Ectodermal cell (in vitro differentiated cells): Measurements from ENCODE around the gene LDHAL6B.

Experiments used
- H3K27ac ChIP-seq: 2 replicates; pipeline ENCODE4 v1.7.0; 2013; ENCODE audit warnings: mild to moderate bottlenecking, low read depth, low read length; ENCODE audit not compliant: insufficient read depth, poor library complexity, severe bottlenecking
- H3K27me3 ChIP-seq: 2 replicates; pipeline ENCODE4 v1.7.0; 2013; ENCODE audit warnings: mild to moderate bottlenecking, low read length; ENCODE audit not compliant: insufficient read depth, control insufficient read depth, poor library complexity, severe bottlenecking
- H3K36me3 ChIP-seq: one replicate; pipeline ENCODE4 v1.7.0; 2013; ENCODE audit warnings: low read length; ENCODE audit not compliant: control insufficient read depth, insufficient read depth
- H3K4me1 ChIP-seq: one replicate; pipeline ENCODE4 v1.7.0; 2013; ENCODE audit warnings: low read length; ENCODE audit not compliant: control insufficient read depth, insufficient read depth
- H3K4me3 ChIP-seq: 2 replicates; pipeline ENCODE4 v1.7.0; 2013; ENCODE audit warnings: low read depth, low read length, control low read depth; ENCODE audit not compliant: insufficient read depth
- H3K9me3 ChIP-seq: 2 replicates; pipeline ENCODE4 v1.7.0; 2013; ENCODE audit warnings: mild to moderate bottlenecking, low read length, moderate library complexity; ENCODE audit not compliant: control insufficient read depth
- WGBS, 2 experiments: methylation state at CpG; one replicate each; pipeline ENCODE4 v1.1.7; 2013; ENCODE audit warnings: missing lambda C conversion rate in 2 of 2; 5-methylcytosine and 5-hydroxymethylcytosine counted together

The LDHAL6B gene

DNA sequence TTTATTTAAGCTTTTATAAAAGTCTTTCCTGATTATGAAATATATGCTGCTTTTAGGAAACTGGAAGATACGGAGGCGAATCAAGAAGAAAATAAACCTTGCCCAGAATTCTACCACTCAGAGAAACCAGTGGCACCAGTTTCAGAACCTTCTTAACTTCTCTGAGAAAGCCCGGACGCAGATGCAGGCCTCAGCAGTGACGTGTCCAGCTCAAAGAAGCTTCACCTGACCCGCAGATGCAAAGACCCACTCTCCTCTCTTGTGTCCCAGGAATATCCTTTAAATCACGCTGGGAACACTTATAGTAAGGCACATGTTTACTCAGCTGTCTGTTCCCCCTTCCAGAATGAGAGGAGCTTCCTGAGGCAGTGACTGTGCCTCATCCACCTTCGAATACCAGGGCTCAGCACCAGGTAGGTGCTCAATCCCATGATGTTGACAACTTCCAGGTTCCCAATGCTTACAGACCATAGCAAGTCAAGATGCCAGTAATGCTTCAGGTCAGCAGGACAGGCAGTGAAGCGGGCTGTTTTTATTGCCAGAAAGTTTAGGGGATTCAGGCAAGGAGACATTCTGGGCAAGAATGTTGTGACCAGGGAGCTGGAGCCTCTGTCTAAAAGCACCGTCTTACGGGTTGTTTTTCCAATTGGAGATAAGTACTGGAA, 39.9 kb upstream of the LDHAL6B start:
- Histone ChIP-seq H3K36me3 (no peaks in the 10 kb centered on the region), H3K4me3 (no peak overlapping the region), H3K9me3 (no peaks in the 10 kb centered on the region), H3K4me1 (no peaks in the 10 kb centered on the region), H3K27ac (no peak overlapping the region), H3K27me3 (no peaks in the 10 kb centered on the region)
- 83% methylated on average over 11 of the region's 11 CpGs for WGBS, 2 experiments

- Histone ChIP-seq H3K36me3 (no peaks in the 10 kb centered on the region), H3K27ac (no peak overlapping the region), H3K4me3 (no peak overlapping the region), H3K27me3 (no peaks in the 10 kb centered on the region), H3K4me1 (no peaks in the 10 kb centered on the region), H3K9me3 (no peaks in the 10 kb centered on the region)
- 93 to 94% methylated on average over 7 of the region's 7 CpGs for WGBS, 2 experiments
Observed at GRCh38 chr15:59168536-59168935, 38.1 kb upstream of the LDHAL6B start.

DNA sequence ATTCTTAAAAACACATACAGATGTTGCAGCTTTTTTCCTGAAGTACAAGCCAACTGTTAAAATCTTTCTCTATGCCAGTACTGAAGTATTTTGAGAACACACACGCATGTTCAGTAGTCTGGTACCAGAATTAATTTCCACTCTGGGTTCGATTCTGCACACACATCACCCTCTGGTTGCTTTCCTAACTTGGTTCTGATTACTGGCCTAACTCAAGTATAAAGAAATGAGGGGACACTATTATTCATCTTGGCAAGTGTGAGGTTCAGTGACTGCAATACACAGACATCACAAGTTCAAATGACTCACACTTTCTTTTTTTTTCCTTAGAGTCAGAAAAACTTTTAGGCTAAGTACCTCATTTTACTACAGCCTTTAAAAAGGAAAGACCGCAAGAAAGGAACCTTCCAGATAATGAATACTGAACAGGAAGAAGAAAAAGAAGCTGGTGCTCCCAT, 37.4 kb upstream of the LDHAL6B start:
- Histone ChIP-seq H3K4me1 (no peaks in the 10 kb centered on the region), H3K27me3 (no peaks in the 10 kb centered on the region), H3K4me3 (no peak overlapping the region), H3K36me3 (no peaks in the 10 kb centered on the region), H3K9me3 (no peaks in the 10 kb centered on the region), H3K27ac (no peak overlapping the region)
- 96 to 100% methylated on average over 2 to 3 of the region's 3 CpGs for WGBS, 2 experiments

GRCh38 chr15:59170295-59171066, 36.2 kb upstream of the LDHAL6B start:
- Histone ChIP-seq H3K36me3 (no peaks in the 10 kb centered on the region), H3K27ac (no peak overlapping the region), H3K9me3 (no peaks in the 10 kb centered on the region), H3K27me3 (no peaks in the 10 kb centered on the region), H3K4me3 (no peak overlapping the region), H3K4me1 (no peaks in the 10 kb centered on the region)
- 82% methylated on average over 12 of the region's 12 CpGs for WGBS, 2 experiments

DNA sequence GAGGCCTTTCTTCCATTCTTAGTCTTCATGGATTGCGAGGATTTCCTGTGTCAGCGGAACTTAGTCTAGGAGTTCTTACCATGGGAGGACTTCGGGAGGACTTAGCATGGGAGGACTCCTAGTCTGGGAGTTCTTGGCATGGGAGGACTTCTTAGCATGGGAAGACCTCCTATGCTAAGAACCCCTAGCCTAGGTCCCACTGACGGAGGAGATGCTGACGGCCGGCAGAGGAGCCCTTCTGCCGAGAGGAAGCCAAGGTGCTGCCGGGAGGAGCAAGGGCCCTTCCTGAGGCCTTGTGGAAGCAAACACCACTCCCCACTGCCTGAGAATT, 35.6 kb upstream of the LDHAL6B start:
- H3K27me3 ChIP-seq = no peaks in the 10 kb centered on the region
- no peaks in the 10 kb centered on the region for H3K4me1 ChIP-seq
- 95 to 96% methylated on average over 8 of the region's 8 CpGs for WGBS, 2 experiments
- H3K4me3 ChIP-seq = no peak overlapping the region
- no peaks in the 10 kb centered on the region for H3K36me3 ChIP-seq
- no peaks in the 10 kb centered on the region for H3K9me3 ChIP-seq
- no peak overlapping the region for H3K27ac ChIP-seq

GRCh38 chr15:59172289-59172901, 34.2 kb upstream of the LDHAL6B start:
- H3K27me3 ChIP-seq = no peaks in the 10 kb centered on the region
- H3K9me3 ChIP-seq = no peaks in the 10 kb centered on the region
- H3K4me1 ChIP-seq = no peaks in the 10 kb centered on the region
- WGBS, 2 experiments = 94 to 96% methylated on average over 7 of the region's 7 CpGs
- no peak overlapping the region for H3K4me3 ChIP-seq
- H3K36me3 ChIP-seq = no peaks in the 10 kb centered on the region
- H3K27ac ChIP-seq = no peak overlapping the region

DNA sequence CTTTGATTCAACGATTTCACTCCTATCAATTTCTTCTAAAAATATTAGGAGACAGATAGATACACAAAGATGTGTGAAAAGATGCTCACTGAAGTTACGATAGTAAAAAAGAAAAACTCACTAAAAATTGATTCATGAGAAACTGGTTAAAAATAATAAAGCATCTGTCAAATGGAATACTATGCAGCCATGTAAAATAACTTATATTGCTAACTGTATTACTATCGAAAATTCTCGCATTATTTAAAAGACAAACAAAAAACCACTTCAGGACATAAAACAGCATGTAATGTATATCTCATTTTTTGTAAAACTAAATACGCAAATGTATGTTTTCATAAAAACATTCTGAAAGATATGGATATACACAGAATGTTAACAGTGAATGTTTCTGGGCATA, 33.4 kb upstream of the LDHAL6B start:
- Histone ChIP-seq H3K27ac (no peak overlapping the region), H3K9me3 (no peaks in the 10 kb centered on the region)
- WGBS, 2 experiments = 87 to 100% methylated on average over 3 to 4 of the region's 5 CpGs

GRCh38 chr15:59174151-59174834, 32.4 kb upstream of the LDHAL6B start:
- H3K9me3 ChIP-seq = no peaks in the 10 kb centered on the region
- H3K27me3 ChIP-seq = no peaks in the 10 kb centered on the region
- no peak overlapping the region for H3K4me3 ChIP-seq
- no peak overlapping the region for H3K27ac ChIP-seq
- H3K36me3 ChIP-seq = no peaks in the 10 kb centered on the region
- 95 to 97% methylated on average over 12 of the region's 12 CpGs for WGBS, 2 experiments
- no peaks in the 10 kb centered on the region for H3K4me1 ChIP-seq

More for the DNA sequence above, 33.4 kb upstream of the LDHAL6B start:
- Histone ChIP-seq H3K27me3 (no peaks in the 10 kb centered on the region), H3K4me3 (no peak overlapping the region), H3K36me3 (no peaks in the 10 kb centered on the region), H3K4me1 (no peaks in the 10 kb centered on the region)

GRCh38 chr15:59174835-59175831, 31.5 kb upstream of the LDHAL6B start:
- Histone ChIP-seq H3K36me3 (no peaks in the 10 kb centered on the region), H3K4me3 (no peak overlapping the region), H3K4me1 (no peaks in the 10 kb centered on the region), H3K9me3 (no peaks in the 10 kb centered on the region), H3K27me3 (no peaks in the 10 kb centered on the region), H3K27ac (no peak overlapping the region)
- WGBS, 2 experiments = 78% methylated on average over 10 of the region's 10 CpGs
